ENCODE data around the gene ACHE.

Gene ACHE

GRCh38 chr7:100895956-100896731, 456 bp upstream of the ACHE start:
- DNase-seq, result no peak

GRCh38 chr7:100894860-100895700, 608 bp downstream of the ACHE start:
- peak; percentile 46 for DNase-seq

DNA sequence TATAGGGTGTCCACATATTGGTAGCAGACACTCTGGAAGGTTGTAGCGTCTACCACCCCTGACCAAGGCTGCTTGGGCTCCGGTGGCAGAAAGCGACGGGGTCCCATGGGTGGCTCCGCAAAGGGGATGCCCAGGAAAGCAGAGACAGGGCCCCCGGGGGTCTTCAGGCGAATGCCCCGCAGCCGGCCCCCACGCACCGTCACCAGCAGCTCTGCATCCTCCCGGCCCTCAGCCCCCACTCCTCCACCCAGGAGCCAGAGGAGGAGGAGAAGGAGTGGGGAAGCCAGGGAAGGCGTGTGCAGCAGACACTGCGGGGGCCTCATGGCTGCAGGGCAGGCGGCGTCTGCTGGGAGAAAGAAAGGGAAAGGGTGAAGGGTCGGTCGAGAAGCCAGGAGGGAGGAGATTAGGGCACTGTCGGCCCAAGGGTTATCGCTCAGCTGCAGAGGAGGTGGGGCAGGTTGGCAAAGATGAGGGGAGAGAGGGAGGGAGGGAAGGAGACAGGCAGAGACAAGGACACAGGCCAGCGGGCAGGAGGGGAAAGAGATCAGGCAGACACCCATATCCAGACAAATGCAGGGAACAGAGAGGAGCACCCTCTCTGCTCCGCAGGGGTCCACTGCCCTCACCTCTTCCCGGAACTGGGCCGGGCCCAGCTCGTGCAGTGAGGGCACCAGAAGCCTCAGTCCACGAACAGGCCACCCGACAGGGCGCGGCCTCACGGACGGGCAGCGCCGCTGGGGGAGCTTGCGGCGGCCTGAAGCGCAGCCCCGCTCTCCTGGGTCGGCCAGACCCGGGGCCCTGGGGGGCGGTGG, 1.6 kb downstream of the ACHE start:
- no peak for DNase-seq

- DNase-seq, result no peak
Measured at GRCh38 chr7:100893318-100893895, 2.3 kb downstream of the ACHE start.

GRCh38 chr7:100892364-100893317, 3.0 kb downstream of the ACHE start:
- DNase-seq, result no peak

DNA sequence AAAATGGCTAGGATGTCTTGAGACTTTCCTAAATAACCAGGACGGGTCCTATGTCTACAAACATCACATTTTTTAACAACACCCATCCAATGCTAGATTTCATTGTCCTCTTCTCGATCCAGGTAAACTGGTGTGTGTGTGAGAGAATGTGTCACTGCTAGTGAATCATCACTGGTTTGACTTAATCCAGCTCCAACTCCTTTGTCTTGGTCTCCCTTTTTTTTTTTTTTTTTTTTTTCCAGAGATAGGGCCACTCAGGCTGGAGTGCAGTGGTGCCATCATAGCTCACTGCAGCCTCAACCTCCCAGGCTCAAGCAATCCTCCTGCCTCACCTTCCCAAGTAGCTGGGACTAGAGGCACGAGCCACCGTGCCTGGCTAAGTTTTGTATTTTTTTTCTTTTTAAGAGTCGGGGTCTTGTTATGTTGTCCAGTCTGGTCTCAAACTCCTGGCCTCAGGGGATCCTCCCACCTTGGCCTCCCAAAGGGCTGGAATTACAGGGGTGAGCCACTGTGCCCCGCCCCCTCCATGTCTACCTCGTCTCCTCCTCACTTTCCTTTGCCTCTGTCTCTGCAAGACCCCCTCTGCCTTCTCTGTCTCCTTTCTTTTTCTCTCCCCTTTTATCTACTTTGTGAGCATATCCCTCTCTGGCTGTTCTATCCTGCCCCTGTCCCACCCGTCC, 4.0 kb downstream of the ACHE start:
- no peak for DNase-seq

GRCh38 chr7:100890653-100891567, 4.8 kb downstream of the ACHE start:
- DNase-seq, result no peak

DNA sequence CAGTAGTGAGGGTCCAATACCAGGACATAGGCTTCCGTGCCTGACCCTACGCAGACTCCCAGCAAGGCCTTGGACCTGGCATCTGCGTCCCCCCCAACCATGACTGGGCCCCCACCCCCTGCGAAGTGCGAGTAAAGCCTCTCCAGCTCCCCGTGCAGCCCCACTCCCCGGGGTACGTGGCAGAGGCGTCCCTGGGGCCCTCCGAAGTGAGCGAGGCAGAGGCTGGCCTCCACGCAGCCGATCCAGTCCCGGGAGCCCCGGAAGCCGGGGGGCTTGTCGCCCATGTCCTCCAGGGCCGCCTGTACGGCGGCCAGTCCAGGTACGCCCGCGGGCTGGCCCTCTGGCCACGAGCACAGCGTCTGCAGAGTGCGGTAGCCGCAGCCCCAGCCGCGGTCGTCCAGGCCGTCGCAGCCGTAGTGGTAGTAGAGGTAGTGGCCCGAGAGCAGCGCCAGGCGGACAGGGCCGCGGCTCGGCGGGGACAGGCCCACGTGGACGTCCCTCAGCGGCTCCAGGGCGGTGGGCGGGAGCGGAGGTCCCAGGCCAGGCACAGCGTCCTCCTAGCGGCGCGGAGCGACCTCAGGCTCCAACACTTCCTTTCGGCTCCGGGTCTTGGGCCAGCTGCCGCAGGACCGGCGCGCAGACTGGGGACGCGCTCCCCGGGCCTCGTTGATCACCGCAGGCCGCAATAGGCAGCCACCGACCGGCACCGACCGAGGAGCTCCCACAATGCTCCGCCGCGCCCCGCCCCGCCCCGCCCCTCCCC, 6.5 kb downstream of the ACHE start, which contains the start of gene UFSP1:
Gene UFSP1, minus strand, starts transcription at position 728 of the 763 bp plus-strand sequence. Its CDS starts 444 bp downstream, at position 284.
- no peak for DNase-seq

DNA sequence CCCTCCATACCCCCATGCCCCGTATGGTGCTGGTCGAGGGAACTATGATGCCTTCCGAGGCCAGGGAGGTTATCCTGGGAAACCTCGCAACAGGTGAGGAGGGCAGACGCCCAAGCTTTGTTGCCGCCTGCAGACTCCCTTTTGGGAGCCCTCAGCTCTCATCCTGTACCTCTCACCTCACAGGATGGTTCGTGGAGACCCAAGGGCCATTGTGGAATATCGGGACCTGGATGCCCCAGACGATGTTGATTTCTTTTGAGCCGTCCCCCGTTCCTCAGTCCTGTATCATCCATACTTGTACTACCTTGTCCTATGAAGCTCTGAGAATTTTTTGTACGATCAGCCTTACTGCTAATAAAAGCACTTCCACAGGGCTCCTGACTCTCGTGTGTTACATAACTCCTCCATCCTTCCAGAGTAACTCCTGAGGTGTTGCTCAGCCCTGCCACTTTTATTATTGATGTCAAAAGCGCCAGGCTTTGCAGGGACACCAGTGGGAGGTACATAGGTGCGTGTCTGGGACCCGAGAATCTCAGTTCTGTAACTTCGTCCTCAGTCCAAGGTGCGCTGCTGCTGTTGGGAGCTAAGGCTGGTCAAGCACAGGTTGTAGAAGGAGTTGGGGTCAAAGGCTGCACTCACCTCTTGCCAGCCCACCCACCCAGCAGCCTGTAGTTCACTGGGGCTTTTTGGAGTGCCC, 7.2 kb downstream of the ACHE start:
- DNase-seq, result no peak

DNA sequence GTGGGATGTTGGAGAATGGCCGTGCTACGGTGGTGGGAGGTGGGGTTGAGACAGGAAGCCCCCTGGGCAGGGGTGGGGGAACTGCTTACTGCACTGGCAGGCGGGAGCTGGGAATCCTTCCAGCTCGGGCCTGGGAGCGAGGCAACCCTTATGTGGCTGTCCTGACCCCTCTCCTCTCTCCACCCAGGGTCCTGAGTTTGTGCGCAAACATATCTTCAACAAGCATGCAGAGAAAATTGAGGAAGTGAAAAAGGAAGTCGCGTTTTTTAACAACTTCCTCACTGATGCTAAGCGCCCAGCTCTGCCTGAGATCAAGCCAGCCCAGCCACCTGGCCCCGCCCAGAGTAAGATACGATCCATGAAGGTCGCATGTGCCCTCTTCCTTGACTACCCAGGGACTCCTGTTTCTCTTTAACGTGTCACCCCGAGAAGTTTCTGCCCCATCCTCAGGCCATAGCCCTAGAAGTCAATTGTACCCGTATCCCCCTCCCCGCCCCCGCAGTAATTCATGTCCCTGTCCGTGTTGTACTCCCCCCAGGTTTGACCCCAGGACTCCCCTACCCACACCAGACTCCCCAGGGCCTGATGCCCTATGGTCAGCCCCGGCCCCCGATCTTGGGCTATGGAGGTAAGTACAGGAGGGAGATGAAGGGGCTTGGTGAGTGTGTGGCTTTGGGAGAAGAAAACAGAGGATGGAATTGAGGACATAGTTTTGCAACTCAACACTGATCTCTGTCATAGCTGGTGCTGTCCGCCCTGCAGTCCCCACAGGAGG, 8.0 kb downstream of the ACHE start:
- peak; percentile 76 for DNase-seq

- DNase-seq, result no peak
Measured at GRCh38 chr7:100886936-100887515, 8.7 kb downstream of the ACHE start.

DNA sequence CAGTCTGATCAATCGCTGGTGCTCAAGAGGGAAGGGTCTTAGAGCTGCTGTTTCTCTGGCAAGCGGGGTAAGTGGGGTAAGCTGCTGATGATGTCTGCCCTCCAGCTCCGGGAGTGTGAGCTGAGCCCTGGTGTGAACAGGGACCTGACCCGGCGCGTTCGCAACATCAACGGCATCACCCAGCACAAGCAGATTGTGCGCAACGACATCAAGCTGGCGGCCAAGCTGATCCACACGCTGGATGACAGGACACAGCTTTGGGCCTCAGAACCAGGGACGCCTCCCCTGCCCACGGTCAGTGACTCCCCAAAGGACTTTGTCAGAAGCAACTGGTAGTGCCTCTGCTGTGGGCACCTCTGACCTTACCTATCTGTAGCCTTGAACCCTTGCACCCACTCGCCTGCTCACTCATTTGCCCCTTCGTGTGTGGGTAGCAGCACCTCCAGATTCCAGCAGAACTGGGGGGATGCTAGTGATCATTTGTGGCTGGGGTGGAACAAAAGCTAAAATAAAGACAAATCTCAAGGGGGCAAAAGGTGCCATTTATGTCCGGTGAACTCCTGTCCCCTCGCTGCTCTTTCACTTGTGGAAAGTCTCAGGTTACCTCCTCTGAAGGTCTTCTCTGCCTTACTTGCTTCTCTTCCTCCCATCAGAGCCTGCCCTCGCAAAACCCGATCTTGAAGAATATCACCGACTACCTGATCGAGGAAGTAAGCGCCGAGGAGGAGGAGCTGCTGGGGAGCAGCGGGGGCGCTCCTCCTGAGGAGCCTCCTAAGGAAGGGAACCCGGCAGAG, 9.3 kb downstream of the ACHE start:
- no peak for DNase-seq

- DNase-seq, result no peak
Measured at GRCh38 chr7:100885440-100886141, 10.1 kb downstream of the ACHE start.

GRCh38 chr7:100884736-100885439, 10.8 kb downstream of the ACHE start:
- DNase-seq, result peak; percentile 41
